ENCODE results near the gene SMIM1.

SMIM1 gene

DNA sequence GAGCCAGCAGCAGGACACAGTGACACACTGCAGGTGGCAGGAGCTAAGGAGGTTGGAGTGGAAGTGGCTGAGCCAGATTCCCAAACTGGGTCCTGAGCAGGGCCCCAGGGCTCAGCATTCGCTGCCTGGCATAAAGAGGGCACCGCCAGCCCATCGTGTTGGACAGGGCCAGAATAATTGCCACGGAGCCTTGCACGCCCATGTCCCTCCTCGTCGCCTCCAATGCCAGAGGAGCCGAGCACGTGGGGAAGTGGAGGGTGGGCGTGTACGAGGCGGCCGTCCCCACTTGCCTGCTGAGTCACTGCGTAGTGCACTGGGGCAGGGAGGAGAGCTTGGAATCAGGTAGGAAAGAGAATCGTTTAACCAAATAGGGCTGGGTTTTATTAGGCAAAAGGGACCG is 49.9 kb downstream of the SMIM1 start:
- DNase-seq (ENCODE audit: low read depth) = no peak

DNA sequence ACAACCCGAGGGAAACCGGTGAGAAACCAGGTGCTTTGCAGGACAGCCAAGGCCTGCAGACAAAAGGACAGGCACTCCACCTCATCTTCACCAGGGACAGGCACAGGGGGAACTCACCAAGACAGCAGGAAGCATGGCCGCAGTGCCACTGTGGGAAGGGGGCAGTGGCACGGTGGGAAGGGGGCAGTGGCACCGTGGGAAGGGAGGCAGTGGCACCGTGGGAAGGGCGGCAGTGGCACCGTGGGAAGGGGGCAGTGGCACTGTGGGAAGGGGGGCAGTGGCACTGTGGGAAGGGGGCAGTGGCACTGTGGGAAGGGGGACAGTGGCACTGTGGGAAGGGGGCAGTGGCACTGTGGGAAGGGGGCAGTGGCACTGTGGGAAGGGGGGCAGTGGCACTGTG is 52.1 kb downstream of the SMIM1 start:
- no peak for DNase-seq (ENCODE audit: low read depth)

DNA sequence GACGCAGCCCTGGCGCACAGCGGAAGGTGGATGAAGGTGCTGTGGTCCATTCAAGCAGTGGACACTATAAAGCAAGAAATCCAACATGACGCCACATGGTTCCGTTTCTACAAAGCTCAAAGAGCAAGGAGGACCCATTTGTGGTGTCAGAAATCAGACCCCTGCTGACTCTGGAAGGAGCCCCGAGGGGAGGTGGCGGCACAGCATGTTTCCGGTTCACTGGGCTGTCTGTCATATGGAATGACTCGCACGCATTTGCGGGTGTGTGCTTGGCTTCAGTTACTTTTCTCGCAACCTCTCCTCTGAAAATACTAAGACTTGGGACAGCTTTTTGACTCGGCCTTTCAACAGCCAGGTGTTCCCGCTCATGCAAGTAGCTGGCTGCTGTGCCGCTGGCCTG is 52.8 kb downstream of the SMIM1 start:
- no peak for DNase-seq (ENCODE audit: low read depth)
